ENCODE measurements around the gene SIN3A.
"Not testable (repeated sequence)": the region's sequence is repeated elsewhere in the genome, so short reads cannot be mapped to it uniquely, and the experiment has no call there.

The SIN3A gene

DNA sequence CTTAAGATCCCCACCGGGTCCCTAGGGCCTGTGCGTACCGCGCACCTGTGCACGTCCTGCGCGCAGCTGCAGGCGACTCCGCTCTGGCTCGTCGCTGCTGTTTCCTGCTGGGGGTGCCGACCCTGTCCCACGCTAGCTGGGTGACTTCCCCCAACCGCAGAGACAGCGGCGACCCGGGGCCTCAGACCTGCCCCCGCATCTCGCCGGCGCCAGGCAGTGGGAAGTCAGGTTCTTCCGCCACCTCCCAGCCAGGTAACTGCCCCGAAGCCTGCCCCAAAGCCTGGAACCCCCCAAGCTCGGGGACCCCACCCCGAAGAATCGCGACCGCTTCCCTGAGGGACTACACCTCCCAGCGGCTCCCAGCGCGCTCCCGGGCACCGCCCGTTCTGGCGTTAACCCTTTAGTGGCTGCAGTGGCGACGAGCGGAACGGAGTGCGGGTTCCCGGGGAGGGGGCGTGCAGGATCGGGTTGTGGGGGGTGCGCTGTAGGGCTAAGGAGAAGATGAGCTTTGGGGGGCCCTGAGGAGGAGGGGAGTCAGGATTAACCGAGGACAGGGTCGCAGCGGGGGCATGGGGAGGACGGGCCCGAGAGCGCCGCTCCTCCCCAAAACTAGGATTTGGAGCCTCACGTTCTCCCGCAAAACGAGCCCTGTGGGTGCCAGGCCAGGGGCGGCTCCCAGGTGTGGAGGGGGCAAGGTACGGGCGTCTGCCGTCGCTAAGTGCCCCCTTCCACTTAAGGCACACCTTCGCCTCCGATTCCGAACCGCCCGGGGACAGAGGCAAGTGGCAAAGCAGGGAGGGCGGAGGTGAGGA, 104.1 kb downstream of the SIN3A start:
- H3K4me3 ChIP-seq (ENCODE audit: control insufficient read depth, low read depth, low read length) = peak overlapping the region; percentile 70
- TF ChIP-seq CTCF (IDR thresholded peaks at IDR 0.05; ENCODE audit: control insufficient read depth, insufficient read depth, low read depth, low read length, missing control alignments) = no peak
- no peak for DNase-seq (ENCODE audit: low read depth)

- peak within 1 kb of the TSS; percentile 70 for H3K4me3 ChIP-seq (ENCODE audit: control insufficient read depth, low read depth, low read length)
- TF ChIP-seq CTCF (IDR thresholded peaks at IDR 0.05; ENCODE audit: control insufficient read depth, insufficient read depth, low read depth, low read length, missing control alignments) = no peak
- DNase-seq (ENCODE audit: low read depth) = no peak
Observed at GRCh38 chr15:75346796-75347221, 104.7 kb downstream of the SIN3A start, which contains the start of gene NEIL1. Gene NEIL1 (plus strand): TSS chr15:75347039. CDS start chr15:75348906, 1,867 bp downstream.

DNA sequence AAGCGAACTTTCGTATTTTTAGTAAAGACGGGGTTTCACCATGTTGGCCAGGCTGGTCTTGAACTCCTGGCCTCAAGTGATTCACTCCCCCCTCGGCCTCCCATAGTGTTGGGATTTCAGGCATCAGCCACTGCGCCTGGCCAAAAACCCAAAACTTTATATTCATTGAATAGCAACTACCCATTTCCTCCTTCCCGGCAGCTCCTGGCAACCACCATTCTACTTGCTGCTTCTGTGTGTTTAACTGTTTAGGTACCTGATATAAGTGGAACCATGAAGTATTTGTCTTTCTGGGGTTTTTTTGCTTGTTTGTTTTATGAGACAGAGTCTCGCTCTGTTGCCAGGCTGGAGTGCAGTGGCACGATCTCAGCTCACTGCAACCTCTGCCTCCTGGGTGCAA, 107.5 kb downstream of the SIN3A start:
- H3K4me3 ChIP-seq (ENCODE audit: control insufficient read depth, low read depth, low read length); DNase-seq (ENCODE audit: low read depth): not testable (repeated sequence)

DNA sequence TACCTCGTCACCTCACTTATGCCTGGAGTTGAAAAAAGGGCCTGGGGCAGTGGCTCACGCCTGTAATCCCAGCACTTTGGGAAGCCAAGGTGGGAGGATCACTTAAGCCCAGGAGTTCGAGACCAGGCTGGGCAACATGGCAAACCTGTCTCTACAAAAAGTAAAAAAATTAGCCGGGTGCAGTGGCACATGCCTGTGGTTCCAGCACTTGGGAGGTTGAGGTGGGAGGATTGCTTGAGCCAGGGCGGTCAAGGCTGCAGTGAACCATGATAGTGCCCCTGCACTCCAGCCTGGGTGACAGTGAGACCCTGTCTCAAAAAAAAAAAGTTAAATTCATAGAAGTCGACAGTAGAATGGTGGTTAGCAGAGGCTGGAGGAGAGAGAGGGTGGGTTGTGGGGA, 109.3 kb downstream of the SIN3A start:
- no peak overlapping the region for H3K4me3 ChIP-seq (ENCODE audit: control insufficient read depth, low read depth, low read length)
- DNase-seq (ENCODE audit: low read depth) = no peak
- no peak for TF ChIP-seq CTCF (IDR thresholded peaks at IDR 0.05; ENCODE audit: control insufficient read depth, insufficient read depth, low read depth, low read length, missing control alignments)

DNA sequence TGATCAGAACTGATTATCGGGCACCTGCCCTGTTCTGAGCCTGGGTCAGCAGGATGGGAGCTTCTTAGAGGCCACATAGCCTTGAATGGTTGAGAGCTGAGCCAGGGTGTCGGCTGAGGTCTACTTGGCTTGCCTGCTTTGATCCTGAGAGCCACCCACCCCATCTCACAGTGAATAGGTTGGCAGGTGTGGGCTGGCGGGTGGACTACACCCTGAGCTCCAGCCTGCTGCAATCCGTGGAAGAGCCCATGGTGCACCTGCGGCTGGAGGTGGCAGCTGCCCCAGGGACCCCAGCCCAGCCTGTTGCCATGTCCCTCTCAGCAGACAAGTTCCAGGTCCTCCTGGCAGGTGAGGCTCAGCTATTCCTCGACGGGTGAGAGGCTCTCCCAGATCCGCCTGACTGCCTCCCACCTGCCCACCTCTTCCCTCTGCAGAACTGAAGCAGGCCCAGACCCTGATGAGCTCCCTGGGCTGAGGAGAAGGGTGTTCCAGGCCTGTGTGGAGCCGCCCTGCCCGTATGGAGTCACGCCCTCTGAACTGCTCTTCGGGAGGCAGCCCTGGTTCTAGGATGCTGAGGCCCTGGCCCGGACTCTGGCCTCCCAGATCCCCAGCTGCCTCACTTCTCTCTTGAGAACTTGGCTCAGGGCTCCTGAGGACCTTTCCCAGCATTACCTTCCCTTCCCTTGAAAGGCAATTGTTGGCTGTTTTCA, 111.8 kb downstream of the SIN3A start:
- H3K4me3 ChIP-seq (ENCODE audit: control insufficient read depth, low read depth, low read length) = no peak overlapping the region
- no peak for TF ChIP-seq CTCF (IDR thresholded peaks at IDR 0.05; ENCODE audit: control insufficient read depth, insufficient read depth, low read depth, low read length, missing control alignments)
- DNase-seq (ENCODE audit: low read depth) = no peak

GRCh38 chr15:75338661-75339240, 112.7 kb downstream of the SIN3A start:
- H3K4me3 ChIP-seq (ENCODE audit: control insufficient read depth, low read depth, low read length) = no peak overlapping the region
- TF ChIP-seq CTCF (IDR thresholded peaks at IDR 0.05; ENCODE audit: control insufficient read depth, insufficient read depth, low read depth, low read length, missing control alignments) = no peak
- no peak for DNase-seq (ENCODE audit: low read depth)

Measured in AG09309 (cell line).